Activated CD8-positive, alpha-beta memory T cell treated with anti-CD3 and anti-CD28 coated beads, Interleukin-2, amount 50 U/mL, for 24 hours (primary cell): ENCODE results near the gene EXOC3L2.

Experiments
- DNase-seq: peaks from one replicate; pipeline ENCODE4 v3.0.0-alpha.2; 2020; ENCODE audit errors: extremely low read depth

EXOC3L2 gene

DNA sequence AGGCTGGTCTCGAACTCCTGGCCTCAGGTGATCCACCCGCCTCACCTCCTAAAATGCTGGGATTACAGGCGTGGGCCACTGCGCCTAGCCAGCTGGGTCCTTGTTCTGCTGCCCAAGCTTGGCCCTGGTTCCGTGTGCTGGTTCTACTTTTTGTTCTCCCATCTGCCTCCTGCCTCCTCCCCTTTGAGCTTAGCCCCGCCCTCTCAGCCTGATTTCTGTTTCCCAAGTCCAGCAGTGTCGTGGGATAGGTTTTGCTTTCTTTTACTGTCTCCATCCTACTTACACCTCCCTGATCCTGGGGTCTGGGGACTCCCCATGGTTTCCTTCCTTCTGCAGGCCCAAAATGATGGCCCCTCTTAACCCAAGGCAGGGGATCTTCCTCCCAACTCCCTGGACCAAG lies 64.3 kb downstream of the EXOC3L2 start:
- no peak for DNase-seq

DNA sequence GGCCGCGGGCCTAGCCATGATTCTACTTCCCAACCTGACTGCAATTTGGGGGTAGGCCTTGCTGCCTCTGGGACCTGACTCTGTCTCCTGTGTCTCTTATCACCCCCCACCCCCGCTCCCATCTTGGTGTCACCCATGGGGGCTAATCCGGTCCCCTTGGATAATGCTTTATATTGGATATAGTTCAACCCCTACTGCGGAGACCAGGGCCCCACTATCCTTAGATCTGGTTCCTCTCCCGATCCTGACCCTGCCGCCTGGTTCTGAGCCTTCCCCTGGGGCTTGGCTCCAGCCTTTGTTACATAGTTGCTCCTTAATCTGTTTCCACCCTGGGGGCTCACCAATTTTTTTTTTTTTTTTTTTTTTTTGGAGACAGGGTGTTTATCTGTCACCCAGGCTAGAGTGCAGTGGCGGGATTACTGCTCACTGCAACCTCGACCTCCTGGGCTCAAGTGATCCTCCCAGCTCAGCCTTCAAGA lies 65.3 kb downstream of the EXOC3L2 start:
- DNase-seq: no peak

DNA sequence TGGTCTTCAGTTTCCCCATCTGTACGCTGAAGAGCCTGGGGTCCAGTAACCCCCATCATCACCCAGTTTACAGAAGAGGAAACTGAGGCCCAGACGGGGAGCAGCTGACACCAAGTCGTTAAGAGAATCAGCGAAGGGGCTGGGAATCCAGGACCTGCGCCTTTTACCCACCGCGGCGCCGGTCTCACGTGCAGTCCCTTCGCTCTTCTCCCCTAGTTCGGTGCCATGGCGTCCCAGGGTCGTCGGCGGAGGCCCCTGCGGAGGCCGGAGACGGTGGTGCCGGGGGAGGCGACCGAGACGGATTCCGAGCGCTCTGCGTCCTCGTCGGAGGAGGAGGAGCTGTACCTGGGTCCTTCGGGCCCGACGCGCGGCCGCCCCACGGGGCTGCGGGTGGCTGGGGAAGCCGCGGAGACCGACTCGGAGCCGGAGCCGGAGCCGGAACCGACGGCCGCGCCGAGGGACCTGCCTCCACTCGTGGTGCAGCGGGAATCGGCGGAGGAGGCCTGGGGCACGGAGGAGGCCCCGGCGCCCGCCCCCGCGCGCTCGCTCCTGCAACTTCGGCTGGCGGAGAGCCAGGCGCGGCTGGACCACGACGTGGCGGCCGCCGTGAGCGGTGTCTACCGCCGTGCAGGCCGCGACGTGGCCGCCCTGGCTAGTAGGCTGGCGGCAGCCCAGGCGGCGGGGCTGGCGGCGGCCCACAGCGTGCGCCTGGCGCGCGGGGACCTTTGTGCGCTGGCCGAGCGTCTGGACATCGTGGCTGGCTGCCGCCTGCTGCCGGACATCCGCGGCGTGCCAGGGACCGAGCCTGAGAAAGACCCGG lies 65.9 kb downstream of the EXOC3L2 start:
- DNase-seq: no peak

DNA sequence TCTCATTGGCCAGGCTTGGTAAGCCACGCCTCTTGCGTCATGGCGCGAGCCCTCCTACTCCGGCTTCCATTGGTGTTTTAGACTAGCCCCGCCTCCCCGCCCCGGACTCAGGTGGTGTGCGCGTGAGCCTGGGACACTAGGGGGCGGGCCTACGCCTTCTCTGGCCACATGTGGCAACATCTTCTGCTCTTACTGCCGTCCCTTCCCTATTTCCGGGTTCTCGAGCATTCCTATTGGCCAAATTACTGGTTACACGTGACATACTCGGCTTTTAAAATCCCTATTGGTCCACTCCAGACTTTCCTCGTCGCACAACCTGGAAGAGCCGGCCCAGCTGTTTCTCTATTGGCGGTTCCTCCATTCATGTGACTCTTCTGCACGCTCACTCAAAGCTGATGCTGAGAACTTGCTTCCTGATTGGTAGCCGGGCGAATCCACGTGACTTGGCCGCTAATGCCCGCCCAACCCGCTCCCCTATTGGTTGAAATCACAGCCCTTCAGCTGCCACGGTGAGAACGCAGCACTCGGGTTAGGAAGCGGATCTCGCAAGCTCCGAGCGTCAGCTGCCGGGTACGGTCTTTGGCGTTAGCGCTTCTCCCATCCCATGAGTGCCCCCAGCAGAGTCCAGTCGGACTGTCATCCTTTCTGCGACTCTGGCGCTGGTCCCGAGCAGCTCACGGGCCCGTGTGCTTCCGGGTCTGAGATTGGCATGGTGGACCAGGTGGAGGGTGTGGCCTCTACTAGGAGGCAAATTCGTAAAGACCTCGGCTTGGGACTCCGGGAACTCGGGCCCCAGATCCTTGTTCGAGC lies 66.7 kb downstream of the EXOC3L2 start, which contains the start of gene BLOC1S3:
Gene BLOC1S3, plus strand, starts transcription at position 523 of the 810 bp plus-strand sequence. CDS start 513 bp downstream, outside the sequence.
- DNase-seq: peak; percentile 99

DNA sequence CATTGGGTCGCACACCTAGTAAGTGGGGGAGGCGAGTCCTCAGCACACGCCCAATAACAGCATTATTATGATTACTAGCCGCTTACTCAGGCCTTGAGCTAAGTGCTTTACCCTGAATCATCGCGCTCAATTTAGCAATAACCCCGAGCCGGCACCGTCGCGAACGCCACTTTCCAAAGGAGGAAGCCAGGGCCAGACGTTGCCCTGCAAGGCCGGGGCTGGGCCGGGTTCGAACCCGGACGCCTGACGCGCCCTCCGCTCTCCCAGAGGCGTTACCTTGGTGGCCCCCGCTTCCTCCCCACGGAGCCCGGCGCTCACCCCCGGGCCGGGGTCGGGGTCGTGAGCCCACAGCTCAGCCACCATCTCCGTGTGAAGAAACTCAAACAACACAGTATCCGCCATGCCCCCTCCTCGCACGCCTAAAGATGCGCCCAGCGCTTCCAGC lies 67.4 kb downstream of the EXOC3L2 start, which contains the start of gene TRAPPC6A:
Gene TRAPPC6A, minus strand, starts transcription at position 421 of the 445 bp plus-strand sequence. Its CDS starts 19 bp downstream, at position 402.
- no peak for DNase-seq

DNA sequence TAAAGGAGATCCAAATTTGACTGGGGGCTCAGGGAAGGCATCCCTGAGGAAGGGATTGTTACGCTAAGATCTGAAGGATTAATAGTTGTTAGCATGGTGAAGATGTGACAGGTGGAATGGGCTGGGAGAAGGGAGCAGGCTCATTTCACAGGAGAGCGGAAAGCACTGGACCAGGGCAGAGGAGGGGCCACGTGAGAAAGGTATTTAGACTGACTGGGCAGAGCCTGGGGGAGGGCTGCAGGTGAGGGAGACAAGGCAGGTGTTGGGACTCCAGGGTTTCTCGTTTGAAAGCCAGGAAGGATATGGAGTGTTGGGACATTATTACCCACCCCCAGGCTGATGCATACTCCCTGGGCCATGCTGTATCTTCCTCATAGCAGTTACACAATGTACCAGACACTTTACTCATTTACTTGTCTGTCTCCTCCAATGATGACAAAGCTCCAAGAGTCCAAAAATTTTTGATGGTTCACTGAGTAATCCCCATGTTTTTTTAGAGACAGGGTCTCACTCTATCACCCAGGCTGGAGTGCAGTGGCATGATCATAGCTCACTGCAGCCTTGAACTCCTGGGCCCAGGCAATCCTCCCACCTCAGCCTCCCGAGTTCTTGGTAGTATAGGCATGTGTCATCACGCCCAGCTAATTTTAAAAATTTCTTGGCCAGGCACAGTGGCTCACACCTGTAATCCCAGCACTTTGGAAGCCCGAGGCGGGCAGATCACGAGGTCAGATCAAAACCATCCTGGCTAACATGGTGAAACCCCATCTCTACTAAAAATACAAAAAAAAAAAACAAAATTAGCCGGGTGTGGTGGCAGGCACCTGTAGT lies 69.5 kb downstream of the EXOC3L2 start:
- DNase-seq: no peak

DNA sequence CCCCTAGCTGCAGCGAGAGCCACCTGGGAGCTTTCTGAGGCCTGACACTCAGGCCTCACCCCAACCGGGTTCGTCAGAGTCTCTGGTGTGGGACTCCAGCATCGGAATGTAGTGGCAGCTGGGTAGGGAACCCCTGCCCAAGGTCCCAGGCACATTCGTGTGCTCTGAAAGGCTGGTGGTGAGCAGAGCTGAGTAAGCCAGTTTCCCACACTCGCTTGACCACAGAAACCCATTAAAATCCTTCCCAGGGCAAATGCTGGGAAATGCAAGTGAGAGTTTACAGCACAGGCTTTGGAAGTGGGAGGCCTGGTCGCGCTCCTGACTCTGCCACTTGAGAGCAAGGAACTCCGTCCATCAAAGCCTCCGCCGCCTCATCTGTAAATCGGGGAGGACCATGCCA lies 71.4 kb downstream of the EXOC3L2 start:
- no peak for DNase-seq

DNA sequence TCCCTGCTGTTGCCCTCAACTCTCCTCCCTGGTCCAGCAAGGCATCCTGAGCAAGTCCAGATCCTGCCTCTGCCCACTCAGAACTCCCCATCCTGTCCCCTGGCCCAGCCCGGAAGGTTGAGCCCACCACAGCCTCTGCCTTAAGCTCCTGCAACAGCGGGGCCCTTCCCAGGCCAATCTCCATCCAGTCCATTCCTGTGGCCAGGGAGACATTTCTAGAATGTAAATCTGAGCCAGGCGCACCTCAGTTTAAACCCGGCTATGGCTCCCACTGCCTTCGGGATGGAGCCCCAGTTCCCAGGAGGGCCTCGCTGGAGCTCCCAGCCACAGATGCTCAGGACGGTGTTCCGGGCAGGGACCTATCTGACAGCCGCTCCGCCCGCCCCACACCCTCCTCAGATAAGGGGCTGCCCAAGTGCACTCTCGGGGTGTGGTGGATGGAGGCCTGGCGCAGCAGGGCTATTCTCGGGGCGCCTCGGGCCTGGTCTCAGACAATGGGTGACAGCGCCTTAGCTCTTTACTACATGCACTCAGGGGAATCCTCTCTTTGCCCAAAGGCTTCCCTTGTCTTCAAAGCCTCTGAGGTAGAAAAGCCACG lies 72.5 kb downstream of the EXOC3L2 start:
- no peak for DNase-seq

DNA sequence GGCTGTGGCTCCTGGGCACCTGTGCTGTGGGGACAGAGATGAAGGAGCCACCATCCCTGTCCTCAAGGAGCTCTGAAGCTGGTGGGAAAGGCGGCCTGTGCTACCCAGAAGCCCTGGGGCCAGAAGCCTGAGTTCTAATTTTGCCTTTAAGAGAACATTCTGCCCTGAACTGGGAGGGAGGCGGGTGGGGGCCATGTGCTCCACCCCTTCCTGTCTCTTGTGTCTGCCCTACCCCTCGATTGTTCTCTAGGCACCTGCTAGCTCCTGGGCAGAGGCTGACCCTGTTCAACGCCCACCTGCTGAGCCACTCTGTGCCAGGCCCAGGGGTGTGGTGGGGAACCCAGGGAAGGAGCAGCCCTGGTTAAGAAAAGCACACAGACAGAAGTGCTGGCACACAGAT lies 73.0 kb downstream of the EXOC3L2 start:
- DNase-seq: no peak

DNA sequence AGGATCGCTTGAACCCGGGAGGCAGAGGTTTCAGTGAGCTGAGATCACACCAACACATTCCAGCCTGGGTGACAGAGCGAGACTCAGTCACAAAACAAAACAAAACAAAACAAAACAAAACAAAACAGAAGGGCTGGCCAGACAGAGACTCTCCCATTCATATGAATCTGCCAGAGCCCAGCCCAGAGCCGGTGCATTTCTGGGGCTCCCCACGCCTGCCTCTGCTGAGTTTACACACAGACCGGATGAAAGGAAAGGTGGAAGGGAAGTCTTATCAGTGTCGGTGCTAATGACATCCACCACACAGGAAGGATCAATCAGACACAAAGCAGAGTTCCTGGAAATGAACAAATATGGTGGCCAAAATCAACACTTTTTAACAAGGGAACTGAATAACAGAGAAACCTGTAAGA lies 74.0 kb downstream of the EXOC3L2 start:
- no peak for DNase-seq

DNA sequence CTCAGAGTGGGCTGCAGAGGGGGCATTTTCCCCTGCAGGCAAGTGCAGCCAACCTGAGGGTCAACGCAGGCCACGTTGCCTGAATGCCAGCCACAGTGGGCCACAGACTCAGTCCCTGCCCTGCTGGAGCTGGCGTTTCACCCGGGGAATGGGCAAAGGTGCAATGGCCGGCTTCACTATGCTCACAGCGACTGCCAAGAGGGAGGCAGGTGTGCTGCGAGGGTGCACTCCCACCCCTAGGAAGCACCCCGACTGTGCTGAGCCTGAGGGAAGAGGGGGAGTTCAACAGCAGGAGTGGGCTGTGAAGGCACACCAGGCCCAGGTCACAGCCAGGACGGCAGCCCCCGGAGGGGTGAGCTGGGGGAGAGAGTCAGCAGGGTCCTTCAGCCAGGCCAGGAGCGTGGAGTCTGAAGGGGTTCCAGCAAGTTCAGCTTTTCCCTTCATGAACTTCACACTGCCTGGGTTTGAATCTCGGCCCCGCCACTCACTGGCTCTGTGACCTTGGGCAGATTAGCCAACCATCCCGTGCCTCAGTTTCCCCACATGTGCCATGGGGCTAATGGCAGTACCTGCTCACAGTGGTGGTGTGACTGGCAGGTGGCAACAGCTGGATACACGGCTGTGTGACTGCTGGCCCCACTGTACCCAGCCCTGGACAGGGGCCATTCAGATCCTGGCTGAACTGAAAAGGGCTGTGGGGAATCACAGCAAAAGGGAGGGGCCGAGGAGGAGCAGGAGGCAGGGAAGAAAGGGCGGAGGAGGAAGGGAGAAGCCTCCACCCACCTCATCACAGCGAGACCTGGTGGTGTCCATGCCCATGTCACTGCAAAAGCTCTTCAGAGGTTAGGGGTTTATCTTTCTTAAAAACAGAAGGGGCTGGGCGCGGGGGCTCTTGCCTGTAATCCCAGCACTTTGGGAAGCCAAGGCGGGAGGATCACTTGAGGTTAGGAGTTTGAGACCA lies 74.8 kb downstream of the EXOC3L2 start:
- DNase-seq: no peak

DNA sequence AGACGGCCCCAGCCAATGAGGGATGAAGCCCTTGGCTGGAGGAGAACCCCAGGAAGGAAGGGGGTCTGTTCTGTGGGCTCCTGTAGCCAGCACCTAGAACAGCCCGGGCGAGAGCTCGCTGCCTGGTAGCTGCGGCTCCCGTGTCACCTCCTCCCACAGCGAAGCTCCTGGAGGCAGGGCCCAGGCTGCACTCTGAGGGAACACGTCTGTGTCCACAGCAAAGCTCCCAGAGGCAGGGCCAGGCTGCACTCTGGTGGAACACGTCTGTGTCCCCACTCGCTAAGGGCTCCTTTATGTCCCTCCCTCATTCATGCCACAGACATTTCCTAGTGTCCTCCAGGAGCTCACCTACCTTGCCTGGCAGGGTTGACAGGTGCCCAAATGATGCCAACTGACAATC lies 75.6 kb downstream of the EXOC3L2 start:
- no peak for DNase-seq

DNA sequence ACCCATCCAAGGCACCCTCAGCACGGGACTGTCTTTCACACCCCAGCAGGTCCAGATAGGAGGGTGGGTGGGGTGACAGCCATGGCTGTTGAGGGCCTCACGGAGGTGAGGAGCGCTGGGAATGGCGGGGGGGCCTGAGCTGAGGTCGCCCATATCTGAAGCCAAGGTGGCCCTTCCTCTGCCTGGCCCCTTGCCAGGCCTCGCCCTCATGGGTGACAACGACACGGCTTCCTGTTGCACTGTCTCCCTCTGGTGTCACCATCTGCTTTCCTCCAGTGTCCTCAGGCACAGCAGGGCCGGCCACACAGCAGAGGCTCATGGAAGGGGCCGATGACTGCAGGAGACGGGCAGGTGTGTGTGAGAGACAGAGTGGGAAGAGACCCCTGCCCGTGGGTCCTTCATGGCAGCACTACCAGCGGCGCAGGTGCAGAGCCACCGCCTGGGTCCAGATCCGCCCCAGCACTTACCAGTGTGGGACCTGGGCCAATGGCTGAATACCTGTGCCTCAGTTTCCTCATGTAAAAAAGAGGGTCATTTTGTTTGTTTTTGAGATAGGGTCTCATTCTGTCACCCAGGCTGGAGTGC lies 76.3 kb downstream of the EXOC3L2 start:
- DNase-seq: no peak

DNA sequence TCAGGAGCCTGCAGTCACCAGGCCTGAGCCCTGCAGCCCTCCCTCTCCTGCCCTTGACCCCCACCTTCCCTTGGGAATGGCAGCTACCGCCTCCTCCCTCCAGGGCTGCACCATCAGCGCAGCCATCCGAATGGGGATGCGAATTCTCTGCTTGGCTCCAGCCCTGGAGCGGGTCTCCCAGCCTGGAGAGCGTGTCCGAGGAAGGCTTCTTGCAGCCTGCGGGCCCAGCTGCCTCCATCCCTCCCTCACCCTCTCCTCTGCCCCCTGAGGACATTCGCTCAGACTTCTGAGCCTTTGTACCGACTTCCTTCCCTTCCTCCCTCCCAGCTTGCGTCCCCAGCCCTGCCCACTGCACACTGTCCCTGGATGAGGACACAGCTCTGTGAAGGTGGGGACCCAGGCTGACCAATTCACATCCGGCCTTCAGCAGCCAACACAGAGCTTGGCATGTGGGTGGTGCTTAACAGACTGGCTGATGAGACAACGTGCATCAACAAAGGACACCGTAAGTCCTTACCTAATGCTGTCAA lies 78.4 kb downstream of the EXOC3L2 start:
- DNase-seq: no peak

DNA sequence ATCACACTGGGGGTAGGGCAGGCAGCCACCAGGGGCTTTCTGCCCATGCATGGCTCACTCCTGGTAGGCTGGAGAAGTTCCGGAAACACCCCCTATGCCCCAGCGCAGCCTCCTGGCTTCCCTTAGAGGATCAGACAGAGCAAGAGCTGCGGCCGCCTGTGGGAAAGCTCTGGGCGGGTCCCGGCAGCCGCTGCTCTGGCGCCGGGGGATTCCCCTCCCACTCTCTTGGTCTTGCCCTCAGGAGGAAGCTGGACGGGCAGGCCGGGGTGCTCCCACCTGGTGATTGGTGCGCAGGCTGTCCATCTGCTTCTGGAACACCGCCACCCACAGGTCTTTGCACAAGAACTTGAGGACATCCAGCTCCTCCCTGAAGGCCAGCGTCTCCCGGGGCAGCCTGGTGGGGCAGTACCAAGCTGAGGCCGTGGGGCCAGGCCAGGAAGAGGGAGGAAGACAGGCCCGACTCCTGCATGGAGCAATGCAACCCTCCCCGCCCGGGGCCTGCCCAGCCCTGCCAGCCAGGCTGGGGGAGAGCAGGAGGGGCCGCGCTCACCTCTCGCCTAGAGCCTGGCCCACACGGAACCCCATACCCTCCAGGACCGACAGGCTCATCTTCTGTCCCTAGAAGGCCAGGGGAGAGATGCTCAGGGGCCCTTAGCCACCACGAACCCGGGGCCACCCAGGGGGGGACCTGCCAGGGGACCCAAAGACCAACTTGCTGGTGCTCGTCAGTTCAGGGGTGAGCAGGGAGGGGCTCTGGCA lies 80.5 kb downstream of the EXOC3L2 start:
- no peak for DNase-seq

DNA sequence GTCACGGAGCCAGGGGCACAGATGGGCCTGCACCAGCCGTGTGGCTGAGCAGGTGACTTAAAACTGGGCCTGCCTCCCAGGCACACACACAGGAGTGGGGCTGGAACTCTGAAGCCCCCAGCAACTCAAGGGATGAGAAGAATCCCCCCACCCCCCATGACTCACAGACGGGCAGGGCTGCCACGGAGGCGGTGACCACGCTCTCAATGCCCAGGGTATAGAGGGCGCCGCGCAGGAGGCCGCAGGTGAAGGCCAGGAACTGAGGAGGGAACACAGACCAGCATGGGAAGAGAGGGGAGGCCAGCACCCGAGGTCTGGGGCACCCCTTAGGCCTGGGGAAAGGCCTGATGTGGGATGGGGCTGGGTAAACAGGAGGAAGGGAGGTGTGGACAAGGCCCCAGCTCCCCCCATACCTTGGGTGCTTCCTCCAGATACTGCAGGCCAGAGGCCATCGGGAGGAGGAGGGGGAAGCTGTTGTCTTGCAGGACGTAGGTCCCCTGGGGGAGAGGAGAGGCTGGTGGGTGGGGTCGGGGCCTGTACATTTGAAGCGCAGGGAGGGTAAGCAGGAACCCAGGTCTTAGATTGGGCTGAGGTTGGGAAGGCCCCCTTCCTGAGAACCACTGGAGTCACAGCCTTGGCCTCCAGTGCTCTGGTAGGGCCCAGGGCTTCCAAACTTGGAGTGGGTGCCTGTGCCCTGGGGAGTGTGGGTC lies 81.3 kb downstream of the EXOC3L2 start:
- DNase-seq: no peak

DNA sequence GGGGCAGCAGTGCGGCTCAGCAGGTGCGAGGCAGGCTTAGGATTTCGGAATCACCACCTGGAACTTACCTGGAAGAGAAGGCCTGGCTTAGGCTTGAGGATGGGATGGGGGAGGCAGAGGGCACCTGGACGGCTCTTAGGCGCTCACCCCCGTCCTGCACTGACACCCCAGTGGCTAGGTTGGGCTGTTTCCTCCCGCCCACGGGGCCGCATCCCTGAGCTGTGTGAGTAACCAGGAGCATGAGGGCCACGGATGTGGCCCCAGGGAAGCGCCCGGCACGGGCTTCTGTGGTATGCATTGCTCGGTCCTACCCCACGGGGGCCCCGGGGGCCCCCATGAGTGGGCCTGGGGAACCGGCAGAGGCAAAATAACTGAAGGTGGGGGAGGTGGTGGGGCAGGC lies 82.1 kb downstream of the EXOC3L2 start:
- no peak for DNase-seq

DNA sequence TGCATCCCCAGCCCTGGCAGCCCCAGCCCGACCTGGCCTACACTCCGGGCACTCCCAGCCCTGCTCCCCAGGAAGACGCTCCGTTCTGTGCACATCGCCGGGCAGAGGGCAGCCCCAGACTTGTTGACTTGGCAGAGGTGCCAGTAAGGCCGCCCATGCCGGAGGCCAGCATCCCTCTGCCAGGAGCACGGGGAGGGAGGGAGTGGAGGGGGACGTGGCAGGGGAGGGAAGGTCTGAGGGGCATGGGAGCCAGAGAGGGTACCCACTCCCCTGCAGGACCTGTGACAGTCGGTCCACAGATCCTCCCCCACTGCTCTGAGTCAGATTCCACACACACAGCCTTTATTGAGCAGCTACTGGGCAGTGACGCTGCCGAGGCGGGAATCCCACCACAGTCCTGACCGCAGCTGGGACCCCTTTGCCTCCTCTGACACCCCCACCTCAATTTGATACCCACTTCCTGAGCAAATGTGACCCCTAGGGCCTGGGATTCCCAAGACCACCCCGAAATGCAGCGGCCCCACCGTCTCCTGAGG lies 82.5 kb downstream of the EXOC3L2 start:
- DNase-seq: no peak
